LNCAP (cell line): ENCODE results near the gene CELA2B.

ENCODE experiments used
- CTCF ChIP-seq: fragments of 450-650 bp; IDR thresholded peaks from 2 replicates; pipeline ENCODE4 v1.5.1; 2017; ENCODE audit warnings: mild to moderate bottlenecking

Gene CELA2B

GRCh38 chr1:15526490-15527339 is 50.8 kb downstream of the CELA2B start, which contains the start of gene DNAJC16:
DNAJC16 (plus strand) TSS chr1:15526848; CDS start chr1:15529106, 2,258 bp downstream.
- TF ChIP-seq CTCF = peak; percentile 10; the same call in 1 of the 2 replicates

GRCh38 chr1:15531003-15531402 is 55.1 kb downstream of the CELA2B start:
- no peak for TF ChIP-seq CTCF

GRCh38 chr1:15531682-15532081 is 55.8 kb downstream of the CELA2B start:
- TF ChIP-seq CTCF = no peak

- TF ChIP-seq CTCF = no peak
Measured at GRCh38 chr1:15538771-15539170, 62.9 kb downstream of the CELA2B start.

GRCh38 chr1:15540186-15540585 is 64.3 kb downstream of the CELA2B start:
- TF ChIP-seq CTCF = no peak
